H9 (cell line): ENCODE data around the gene ASXL1. TPM values are rescaled to one million over a fixed set of nuclear protein-coding genes. Genes with fewer than 3 reads are reported as not detected.
A peak's percentile ranks its signal among the peaks of the same experiment; 100 is the strongest.

ENCODE experiments used
- DNase-seq: peaks from one replicate; pipeline ENCODE4 v3.0.0-alpha.2; 2017
- H2AFZ ChIP-seq: one replicate; pipeline ENCODE4 v1.6.1; 2013; ENCODE audit warnings: mild to moderate bottlenecking, low read length, control low read depth, moderate library complexity
- H2AK5ac ChIP-seq: 2 replicates; pipeline ENCODE4 v1.6.1; 2013; ENCODE audit warnings: low read length, control low read depth, mixed read lengths; ENCODE audit not compliant: insufficient read length
- H2BK120ac ChIP-seq: one replicate; pipeline ENCODE4 v1.6.1; 2013; ENCODE audit warnings: low read depth, mild to moderate bottlenecking, low read length, control low read depth, inconsistent platforms; ENCODE audit not compliant: poor library complexity, severe bottlenecking
- H2BK12ac ChIP-seq: 2 replicates; pipeline ENCODE4 v1.6.1; 2013; ENCODE audit warnings: low read length, control low read depth, mixed read lengths, low read depth; ENCODE audit not compliant: insufficient read length
- H2BK15ac ChIP-seq: 2 replicates; pipeline ENCODE4 v1.6.1; 2013; ENCODE audit warnings: low read depth, low read length, control low read depth
- H2BK20ac ChIP-seq: one replicate; pipeline ENCODE4 v1.6.1; 2013; ENCODE audit warnings: low read depth, mild to moderate bottlenecking, low read length, control low read depth, inconsistent platforms; ENCODE audit not compliant: poor library complexity, severe bottlenecking
- H2BK5ac ChIP-seq: 2 replicates; pipeline ENCODE4 v1.6.1; 2013; ENCODE audit warnings: low read length, control low read depth, mixed read lengths; ENCODE audit not compliant: insufficient read length
- H3K14ac ChIP-seq: 2 replicates; pipeline ENCODE4 v1.6.1; 2013; ENCODE audit warnings: low read length, control low read depth; ENCODE audit not compliant: insufficient read depth
- H3K18ac ChIP-seq: 2 replicates; pipeline ENCODE4 v1.6.1; 2013; ENCODE audit warnings: low read depth, mild to moderate bottlenecking, mixed read lengths, low read length, control low read depth; ENCODE audit not compliant: insufficient read length
- H3K23ac ChIP-seq: 2 replicates; pipeline ENCODE4 v1.6.1; 2013; ENCODE audit warnings: low read length, control low read depth, mixed read lengths, low read depth; ENCODE audit not compliant: insufficient read length
- H3K23me2 ChIP-seq: 2 replicates; pipeline ENCODE4 v1.6.1; 2013; ENCODE audit warnings: low read depth, mild to moderate bottlenecking, mixed read lengths, low read length, control low read depth; ENCODE audit not compliant: insufficient read length, poor library complexity, severe bottlenecking
- H3K27ac ChIP-seq: 2 replicates; pipeline ENCODE4 v1.5.1; 2013; ENCODE audit warnings: low read length, control low read depth, mixed read lengths, low read depth; ENCODE audit not compliant: insufficient read length
- H3K27me3 ChIP-seq: 2 replicates; pipeline ENCODE4 v1.6.1; 2013; ENCODE audit warnings: low read length, control low read depth, inconsistent platforms; ENCODE audit not compliant: insufficient read depth
- H3K4ac ChIP-seq: 2 replicates; pipeline ENCODE4 v1.6.1; 2013; ENCODE audit warnings: low read depth, mild to moderate bottlenecking, control low read depth, inconsistent platforms, low read length, moderate library complexity
- H3K4me1 ChIP-seq: 2 replicates; pipeline ENCODE4 v1.6.1; 2013; ENCODE audit warnings: low read length, control low read depth, inconsistent platforms; ENCODE audit not compliant: insufficient read depth
- H3K4me2 ChIP-seq: 2 replicates; pipeline ENCODE4 v1.6.1; 2013; ENCODE audit warnings: low read length, control low read depth, mixed read lengths; ENCODE audit not compliant: insufficient read length, insufficient read depth
- H3K56ac ChIP-seq: 2 replicates; pipeline ENCODE4 v1.6.1; 2013; ENCODE audit warnings: low read depth, mild to moderate bottlenecking, mixed read lengths, low read length, control low read depth; ENCODE audit not compliant: insufficient read length
- H3K79me1 ChIP-seq: 2 replicates; pipeline ENCODE4 v1.6.1; 2013; ENCODE audit warnings: low read depth, mild to moderate bottlenecking, moderate library complexity, low read length, control low read depth, inconsistent platforms; ENCODE audit not compliant: insufficient read depth, poor library complexity, severe bottlenecking
- H3K79me2 ChIP-seq: 2 replicates; pipeline ENCODE4 v1.6.1; 2013; ENCODE audit warnings: low read length, control low read depth, inconsistent platforms; ENCODE audit not compliant: insufficient read depth
- H3K9ac ChIP-seq: 2 replicates; pipeline ENCODE4 v1.6.1; 2013; ENCODE audit warnings: low read length, control low read depth, mixed read lengths; ENCODE audit not compliant: insufficient read length; ENCODE audit errors: extremely low read depth
- H3K9me3 ChIP-seq: one replicate; pipeline ENCODE4 v1.6.1; 2013; ENCODE audit warnings: low read depth, low read length, inconsistent platforms; ENCODE audit not compliant: control insufficient read depth
- H3T11ph ChIP-seq: one replicate; pipeline ENCODE4 v1.6.1; 2013; ENCODE audit warnings: mild to moderate bottlenecking, low read length, control low read depth, inconsistent platforms
- H4K20me1 ChIP-seq: one replicate; pipeline ENCODE4 v1.6.1; 2013; ENCODE audit not compliant: control insufficient read depth, insufficient read length, insufficient read depth
- H4K5ac ChIP-seq: 2 replicates; pipeline ENCODE4 v1.6.1; 2013; ENCODE audit warnings: low read depth, mild to moderate bottlenecking, mixed read lengths, low read length, control low read depth; ENCODE audit not compliant: insufficient read length
- H4K8ac ChIP-seq: replicated peaks from 2 replicates; pipeline ENCODE4 v1.6.1; 2013; ENCODE audit warnings: low read length, control low read depth, mixed read lengths, low read depth; ENCODE audit not compliant: insufficient read length
- H4K91ac ChIP-seq: 2 replicates; pipeline ENCODE4 v1.6.1; 2013; ENCODE audit warnings: low read depth, mild to moderate bottlenecking, moderate library complexity, mixed read lengths, low read length, control low read depth; ENCODE audit not compliant: insufficient read length
- H3K27ac Mint-ChIP-seq, 3 experiments: 2 replicates in 2 of 3; 3 replicates in 1 of 3; pipeline ENCODE4 v1.8.0; 2020 to 2021; ENCODE audit warnings: mixed read lengths in 3 of 3, mild to moderate bottlenecking in 1 of 3, moderate library complexity in 1 of 3
- H3K27me3 Mint-ChIP-seq: 2 replicates; pipeline ENCODE4 v1.8.0; 2021; ENCODE audit warnings: low read depth, mild to moderate bottlenecking, moderate library complexity, mixed read lengths
- H3K36me3 Mint-ChIP-seq, 3 experiments: 2 replicates in 2 of 3; 3 replicates in 1 of 3; pipeline ENCODE4 v1.8.0; 2020 to 2021; ENCODE audit warnings: low read depth in 3 of 3, mixed read lengths in 3 of 3; ENCODE audit not compliant: insufficient read depth in 1 of 3
- H3K4me1 Mint-ChIP-seq, 2 experiments: 2 replicates each; pipeline ENCODE4 v1.8.0; 2020; ENCODE audit warnings: mixed read lengths in 2 of 2
- H3K4me3 Mint-ChIP-seq, 2 experiments: 2 replicates in 1 of 2; 3 replicates in 1 of 2; pipeline ENCODE4 v1.8.0; 2020 to 2021; ENCODE audit warnings: mild to moderate bottlenecking in 2 of 2, mixed read lengths in 2 of 2, moderate library complexity in 1 of 2
- H3K9me3 Mint-ChIP-seq, 2 experiments: 2 replicates in 1 of 2; 3 replicates in 1 of 2; pipeline ENCODE4 v1.8.0; 2020; ENCODE audit warnings: mild to moderate bottlenecking in 2 of 2, mixed read lengths in 2 of 2, moderate library complexity in 1 of 2
- CTCF ChIP-seq: fragments of 200-600 bp; sonication (generic); conservative IDR thresholded peaks from 3 replicates; pipeline ENCODE4 v1.8.0; 2021; ENCODE audit warnings: antibody characterized with exemption, mild to moderate bottlenecking
- WGBS: extraction: QIAGEN DNeasy Blood & Tissue Kit; methylation state at CpG from one replicate; pipeline ENCODE4 v1.1.7; 2013; ENCODE audit warnings: missing lambda C conversion rate, low lambda C conversion rate, mixed read lengths; ENCODE audit not compliant: insufficient read length; ENCODE audit errors: extremely low coverage; 5-methylcytosine and 5-hydroxymethylcytosine counted together
- total RNA-seq: library from RNA; stranded (reverse); gene quantifications from 2 replicates; pipeline ENCODE4 v1.2.1, GENCODE V29; 2021

The ASXL1 gene
- total RNA-seq, 1 experiment from 2014 or later: 39.5 TPM

DNA sequence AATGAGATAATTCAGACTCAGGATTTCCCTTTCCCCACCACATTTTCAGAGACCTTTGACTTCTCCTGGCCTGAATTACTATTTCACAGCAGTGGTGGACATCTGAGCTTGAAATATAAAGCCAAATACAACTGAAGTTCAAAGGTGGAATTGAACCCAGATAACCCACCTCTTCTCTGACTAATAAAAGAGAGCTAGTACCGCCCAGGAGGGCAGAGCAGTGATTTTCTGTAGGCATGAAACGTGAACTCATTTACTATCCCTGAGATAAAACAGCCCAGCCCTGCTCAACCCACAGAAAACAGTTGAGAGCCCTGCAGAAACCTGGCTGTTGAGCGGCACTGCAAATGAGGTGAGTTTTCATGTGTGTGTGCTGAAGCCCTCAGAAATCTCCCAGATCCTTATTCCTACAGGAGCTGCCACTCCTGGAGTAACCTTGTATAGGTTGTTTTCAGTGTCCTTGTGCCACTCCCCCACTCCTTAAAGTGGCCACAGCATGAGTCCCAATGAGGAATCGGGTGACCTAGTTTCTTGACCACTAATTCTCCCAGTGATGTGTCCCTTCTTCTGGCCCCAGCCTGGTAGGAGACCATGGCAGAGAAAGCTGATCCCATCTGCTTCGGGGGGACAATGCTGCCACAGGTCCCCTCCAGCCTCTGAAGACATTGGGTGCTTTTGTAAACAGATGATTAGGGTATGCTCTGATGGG is 127.8 kb downstream of the ASXL1 start:
- H3K4me1 Mint-ChIP-seq: peaks cover 19 to 23% of the 10 kb centered on the region in 2 experiments
- Histone ChIP-seq H3K4me2 (no peak overlapping the region), H2BK15ac (no peak overlapping the region), H3K14ac (no peak overlapping the region), H2BK120ac (no peak overlapping the region), H4K5ac (no peak overlapping the region), H2BK5ac (no peak overlapping the region), H3K4ac (no peak overlapping the region), H3K18ac (no peak overlapping the region), H3K9ac (no peak overlapping the region), H2BK20ac (no peak overlapping the region), H3K23me2 (peaks cover 12% of the 10 kb centered on the region), H2AK5ac (no peak overlapping the region), H3K9me3 (no peaks in the 10 kb centered on the region), H3T11ph (no peak overlapping the region), H3K23ac (no peak overlapping the region), H4K8ac (no peak overlapping the region), H2BK12ac (no peak overlapping the region), H4K20me1 (no peaks in the 10 kb centered on the region), H3K56ac (no peak overlapping the region), H3K4me1 (peaks cover 1% of the 10 kb centered on the region; the same call in 1 of the 2 replicates), H3K27ac (no peak overlapping the region), H3K27me3 (no peaks in the 10 kb centered on the region), H3K79me1 (no peaks in the 10 kb centered on the region), H3K79me2 (peaks cover 5% of the 10 kb centered on the region; the same call in 1 of the 2 replicates), H4K91ac (no peak overlapping the region), H2AFZ (no peak overlapping the region)
- H3K4me3 Mint-ChIP-seq: peak overlapping the region; percentile 17 to 42; a peak in 2 of 5 replicates
- TF ChIP-seq CTCF: no peak
- DNase-seq: no peak
- H3K27me3 Mint-ChIP-seq: peaks cover 34% of the 10 kb centered on the region
- H3K27ac Mint-ChIP-seq: no peak overlapping the region
- no CpG with 5 or more reads among the region's 5 CpGs for WGBS
- peaks cover 2 to 3% of the 10 kb centered on the region in 2 experiments; a peak in 3 of 5 replicates for H3K9me3 Mint-ChIP-seq
- peaks cover 0 to 2% (median 0%) of the 10 kb centered on the region in 3 experiments; a peak in 2 of 7 replicates for H3K36me3 Mint-ChIP-seq
